Measurements from ENCODE around the gene SLC4A2.
A peak's percentile ranks its signal among the peaks of the same experiment; 100 is the strongest.
"Not testable (repeated sequence)": the region's sequence is repeated elsewhere in the genome, so short reads cannot be mapped to it uniquely, and the experiment has no call there.

Gene SLC4A2

DNA sequence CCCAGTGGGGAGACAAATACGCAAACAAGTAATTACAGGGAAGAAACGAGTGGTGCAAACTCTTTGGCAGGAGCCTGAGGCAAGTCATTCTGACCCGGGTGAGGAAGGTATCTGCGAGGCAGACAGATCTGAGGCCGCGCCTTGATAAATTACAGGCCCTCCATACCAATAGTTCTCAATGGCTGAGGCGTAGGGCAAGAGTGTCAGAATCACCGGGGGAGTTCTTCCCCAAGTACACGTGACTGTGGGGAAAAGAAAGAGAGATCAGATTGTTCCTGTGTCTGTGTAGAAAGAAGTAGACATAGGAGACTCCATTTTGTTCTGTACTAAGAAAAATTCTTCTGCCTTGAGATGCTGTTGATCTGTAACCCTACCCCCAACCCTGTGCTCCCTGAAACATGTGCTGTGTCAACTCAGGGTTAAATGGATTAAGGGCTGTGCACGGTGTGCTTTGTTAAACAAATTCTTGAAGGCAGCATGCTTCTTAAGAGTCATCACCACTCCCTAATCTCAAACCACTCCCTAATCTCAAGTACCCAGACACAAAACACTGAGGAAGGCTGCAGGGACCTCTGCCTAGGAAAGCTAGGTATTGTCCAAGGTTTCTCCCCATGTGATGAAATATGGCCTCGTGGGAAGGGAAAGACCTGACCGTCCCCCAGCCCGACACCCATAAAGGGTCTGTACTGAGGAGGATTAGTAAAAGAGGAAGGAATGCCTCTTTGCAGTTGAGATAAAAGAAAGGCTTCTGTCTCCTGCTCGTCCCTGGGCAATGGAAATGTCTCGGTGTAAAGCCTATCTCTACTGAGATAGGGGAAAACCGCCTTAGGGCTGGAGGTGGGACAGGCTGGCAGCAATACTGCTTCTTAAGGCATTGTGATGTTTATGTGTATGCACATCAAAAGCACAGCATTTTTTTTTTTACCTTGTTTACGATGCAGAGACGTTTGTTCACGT, 32.3 kb upstream of the SLC4A2 start:
- DNase-seq = not testable (repeated sequence)

DNA sequence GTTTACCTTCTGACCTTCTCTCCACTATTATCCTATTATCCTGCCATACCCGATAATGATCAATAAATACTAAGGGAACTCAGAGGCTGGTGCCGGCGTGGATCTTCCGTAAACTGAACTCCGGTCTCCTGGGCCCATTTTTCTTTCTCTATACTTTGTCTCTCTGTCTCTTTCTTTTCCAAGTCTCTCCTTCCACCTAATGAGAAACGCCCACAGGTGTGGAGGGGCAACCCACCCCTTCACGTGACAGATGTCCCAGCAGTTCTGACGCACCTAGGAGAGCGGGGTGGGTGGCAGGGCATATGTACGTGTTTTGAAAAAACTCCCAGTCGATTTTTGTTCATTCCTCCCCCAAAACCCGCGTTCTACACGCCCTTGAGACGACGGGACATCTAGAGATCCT, 31.7 kb upstream of the SLC4A2 start:
- DNase-seq = not testable (repeated sequence)

DNA sequence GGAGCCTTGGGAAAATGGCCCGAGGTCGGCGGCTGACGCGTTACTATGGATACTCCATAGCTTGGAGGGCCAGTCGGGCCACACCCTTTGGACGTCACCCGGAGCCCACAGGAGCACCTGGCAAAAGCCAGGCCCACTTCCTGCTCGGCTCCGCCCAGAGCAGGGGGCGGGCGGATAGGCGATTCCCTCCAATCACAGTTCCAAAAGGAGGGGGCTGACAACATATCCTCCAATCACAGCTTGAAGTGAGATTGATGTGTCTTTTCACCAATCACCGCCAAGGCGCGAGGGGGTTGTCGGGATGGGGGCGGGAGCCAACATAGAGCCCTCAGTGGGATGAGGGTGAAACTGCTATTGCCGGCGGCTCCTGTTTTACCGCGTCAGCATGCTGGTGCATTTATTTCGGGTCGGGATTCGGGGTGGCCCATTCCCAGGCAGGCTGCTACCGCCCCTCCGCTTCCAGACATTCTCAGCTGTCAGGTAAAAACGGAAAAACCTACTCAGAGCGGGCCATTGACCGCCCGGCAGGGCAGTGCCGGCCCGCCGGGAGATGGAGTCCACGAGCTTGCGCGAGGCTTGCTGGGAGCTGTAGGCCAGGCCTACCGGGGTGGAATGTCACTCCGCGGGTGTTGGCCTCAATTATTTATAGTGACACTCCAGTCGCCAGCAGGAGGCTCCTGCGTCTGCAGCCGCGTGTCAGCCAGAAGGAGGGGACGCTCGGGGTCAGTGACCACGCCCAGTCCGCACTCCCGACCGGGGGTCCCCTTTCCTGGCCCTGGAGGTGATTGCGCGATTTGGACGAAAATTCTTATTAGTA, 31.1 kb upstream of the SLC4A2 start, which contains the start of gene ABCB8:
ABCB8 (plus strand) TSS at position 320 of the 817 bp plus-strand sequence; CDS start at position 386, 66 bp downstream.
- peak; percentile 98 for DNase-seq

DNA sequence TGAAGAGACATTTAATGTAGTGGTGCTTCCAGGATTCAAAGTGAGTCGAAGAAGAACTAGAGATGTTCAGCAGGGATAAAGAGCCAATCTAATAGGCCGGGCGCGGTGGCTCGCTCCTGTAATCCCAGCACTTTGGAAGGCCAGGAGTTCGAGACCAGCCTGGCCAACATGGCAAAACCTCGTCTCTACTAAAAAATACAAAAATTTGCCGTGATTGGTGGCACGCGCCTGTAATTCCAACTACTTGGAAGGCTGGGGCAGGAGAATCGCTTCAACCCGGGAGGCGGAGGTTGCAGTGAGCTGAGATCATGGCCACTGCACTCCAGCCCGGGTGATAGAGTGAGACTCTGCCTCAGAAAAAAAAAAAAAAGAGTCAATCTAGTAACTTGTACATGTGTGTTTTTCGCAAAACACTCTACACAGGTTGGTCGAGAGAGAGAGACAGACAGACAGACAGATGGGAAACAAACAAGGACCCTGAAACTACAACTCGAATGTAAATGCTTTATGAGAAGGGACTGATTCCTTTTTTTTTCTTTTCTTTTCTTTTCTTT, 30.4 kb upstream of the SLC4A2 start:
- no peak for DNase-seq

DNA sequence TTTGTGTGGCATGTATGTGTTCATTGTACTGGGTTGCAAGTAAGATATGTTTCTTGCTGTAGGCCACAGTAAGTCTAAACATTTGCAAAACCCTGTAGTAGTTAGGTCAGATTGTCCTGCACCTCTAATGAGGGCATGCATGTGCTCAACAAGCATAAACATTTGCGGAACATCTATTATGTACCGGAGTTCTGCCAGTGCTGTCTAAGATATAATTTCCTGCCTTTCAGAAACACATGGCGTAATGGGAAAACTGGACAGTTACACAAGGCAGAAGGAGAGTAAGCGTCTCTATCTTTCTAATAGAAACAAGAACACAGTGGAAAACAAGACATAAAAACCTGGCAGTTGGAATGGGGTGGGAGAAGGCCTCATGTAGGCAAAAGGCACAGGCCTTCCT, 28.4 kb upstream of the SLC4A2 start:
- no peak for DNase-seq

DNA sequence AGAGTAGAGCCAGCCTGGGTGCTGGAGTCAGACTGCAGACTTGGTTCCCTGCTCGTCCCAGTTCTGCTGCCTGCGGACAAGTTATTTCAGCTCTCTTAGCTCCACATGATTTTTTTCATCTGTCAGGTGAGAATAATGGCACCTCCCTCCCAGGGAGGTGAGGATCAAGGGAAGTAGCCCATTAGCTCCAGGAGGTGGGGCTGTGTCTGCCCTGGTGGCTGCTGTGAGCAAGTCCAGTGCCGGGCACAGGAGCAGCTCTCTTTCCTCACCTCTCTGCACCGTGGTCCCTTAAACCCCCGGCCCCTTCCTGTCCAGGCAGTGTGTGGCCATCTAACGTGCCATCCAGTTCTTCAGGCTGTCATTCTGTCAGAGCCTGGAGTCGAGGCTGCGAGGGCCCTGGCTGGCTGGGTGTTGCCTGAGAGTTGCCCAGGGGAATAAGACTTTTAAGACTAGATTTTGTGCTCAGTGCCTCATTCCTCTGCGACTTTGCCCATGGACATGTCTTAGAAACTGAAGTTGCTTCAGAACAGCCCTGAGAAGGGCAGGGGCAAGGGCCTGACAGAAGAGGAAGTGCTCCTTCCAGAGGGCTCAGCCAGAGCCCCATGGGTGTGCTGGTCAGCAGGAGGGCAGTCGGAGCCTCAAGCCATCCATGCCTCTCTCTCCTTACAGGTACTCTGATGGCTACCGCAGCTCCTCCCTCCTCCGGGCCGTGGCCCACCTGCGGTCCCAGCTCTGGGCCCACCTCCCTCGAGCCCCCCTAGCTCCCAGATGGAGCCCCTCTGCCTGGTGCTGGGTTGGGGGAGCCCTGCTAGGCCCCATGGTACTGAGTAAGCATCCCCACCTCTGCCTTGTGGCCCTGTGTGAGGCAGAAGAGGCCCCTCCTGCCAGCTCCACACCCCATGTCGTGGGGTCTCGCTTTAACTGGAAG, 26.2 kb upstream of the SLC4A2 start:
- no peak for DNase-seq

DNA sequence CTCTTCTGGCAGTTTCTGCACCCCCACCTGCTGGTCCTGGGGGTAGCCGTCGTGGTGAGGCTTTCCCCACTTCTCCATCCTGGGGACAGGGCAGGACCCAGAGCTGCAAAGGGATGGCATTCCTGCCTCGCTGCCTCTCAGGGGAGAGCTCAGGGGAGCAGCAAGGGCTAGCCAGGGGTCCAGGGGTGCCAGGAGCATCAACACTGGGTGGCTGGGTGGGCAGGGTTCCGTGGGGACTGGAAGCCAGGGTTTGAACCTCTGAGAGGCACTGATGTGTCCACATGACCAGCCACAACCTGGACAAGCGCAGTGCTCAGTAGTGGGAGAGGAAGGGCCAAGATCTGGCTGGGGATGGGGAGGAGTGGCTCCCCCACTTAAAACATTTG, 25.5 kb upstream of the SLC4A2 start:
- no peak for DNase-seq

DNA sequence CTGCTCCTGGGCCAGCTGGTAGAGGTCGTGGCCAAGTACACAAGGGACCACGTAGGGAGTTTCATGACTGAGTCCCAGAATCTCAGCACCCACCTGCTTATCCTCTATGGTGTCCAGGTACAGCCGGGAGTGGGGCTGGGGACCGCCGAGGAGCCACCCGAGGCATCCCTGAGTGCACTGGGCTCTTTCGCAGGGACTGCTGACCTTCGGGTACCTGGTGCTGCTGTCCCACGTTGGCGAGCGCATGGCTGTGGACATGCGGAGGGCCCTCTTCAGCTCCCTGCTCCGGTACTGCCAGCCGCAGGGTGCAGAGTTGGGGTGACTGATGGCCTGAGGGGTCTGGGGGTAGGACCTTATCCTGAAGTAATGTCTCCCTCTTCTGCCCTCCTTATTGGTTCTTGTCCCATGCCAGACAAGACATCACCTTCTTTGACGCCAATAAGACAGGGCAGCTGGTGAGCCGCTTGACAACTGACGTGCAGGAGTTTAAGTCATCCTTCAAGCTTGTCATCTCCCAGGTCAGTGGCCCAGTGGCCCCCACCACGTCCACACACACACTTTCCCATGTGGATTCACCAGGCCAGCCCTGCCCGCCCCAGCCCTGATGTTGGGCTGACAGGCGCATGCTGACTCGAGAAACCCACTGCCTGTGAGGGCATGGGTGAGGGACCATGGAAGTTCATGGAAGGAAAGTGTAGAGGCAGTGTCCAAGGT, 24.9 kb upstream of the SLC4A2 start:
- no peak for DNase-seq

DNA sequence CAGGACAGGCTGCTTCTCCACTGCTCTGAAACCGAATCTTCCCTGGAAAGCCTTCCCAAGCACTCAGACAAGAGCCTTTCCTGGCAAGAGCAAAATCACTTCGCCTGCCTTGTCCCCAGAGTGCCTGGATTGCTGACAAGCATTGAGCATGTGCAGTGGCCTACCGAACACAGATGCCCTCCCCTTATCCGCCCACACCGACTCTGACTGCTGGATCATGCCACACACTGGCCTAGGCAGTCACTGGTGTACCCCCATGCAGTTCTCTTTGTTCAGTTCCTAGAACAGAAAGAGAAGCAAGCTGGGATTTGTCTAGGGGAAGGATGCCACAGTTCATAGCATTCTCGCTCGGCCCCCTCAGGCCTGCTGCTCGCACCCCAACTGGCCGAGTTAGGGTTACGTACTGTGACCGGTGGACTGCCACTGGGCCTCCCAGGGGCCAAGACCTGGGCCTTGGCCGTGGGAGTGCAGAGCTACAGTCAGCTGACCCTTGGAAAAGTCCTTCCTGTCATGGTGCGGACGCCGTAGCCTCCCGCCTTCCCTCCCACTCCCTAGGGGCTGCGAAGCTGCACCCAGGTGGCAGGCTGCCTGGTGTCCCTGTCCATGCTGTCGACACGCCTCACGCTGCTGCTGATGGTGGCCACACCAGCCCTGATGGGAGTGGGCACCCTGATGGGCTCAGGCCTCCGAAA, 24.2 kb upstream of the SLC4A2 start:
- DNase-seq = no peak

DNA sequence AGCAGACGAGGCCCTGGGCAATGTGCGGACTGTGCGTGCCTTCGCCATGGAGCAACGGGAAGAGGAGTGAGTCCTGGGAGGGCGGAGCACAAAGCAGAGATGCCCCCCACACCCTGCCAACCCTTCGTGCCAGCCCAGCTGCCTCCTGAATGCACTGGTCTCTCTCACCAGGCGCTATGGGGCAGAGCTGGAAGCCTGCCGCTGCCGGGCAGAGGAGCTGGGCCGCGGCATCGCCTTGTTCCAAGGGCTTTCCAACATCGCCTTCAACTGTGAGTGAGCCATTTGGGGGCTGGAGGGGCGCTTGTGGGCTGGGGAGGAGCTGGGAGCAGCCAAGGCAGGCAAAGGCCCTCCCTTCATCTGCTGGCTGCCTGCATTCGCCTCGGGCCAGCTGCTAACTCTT, 23.5 kb upstream of the SLC4A2 start:
- DNase-seq = no peak

DNA sequence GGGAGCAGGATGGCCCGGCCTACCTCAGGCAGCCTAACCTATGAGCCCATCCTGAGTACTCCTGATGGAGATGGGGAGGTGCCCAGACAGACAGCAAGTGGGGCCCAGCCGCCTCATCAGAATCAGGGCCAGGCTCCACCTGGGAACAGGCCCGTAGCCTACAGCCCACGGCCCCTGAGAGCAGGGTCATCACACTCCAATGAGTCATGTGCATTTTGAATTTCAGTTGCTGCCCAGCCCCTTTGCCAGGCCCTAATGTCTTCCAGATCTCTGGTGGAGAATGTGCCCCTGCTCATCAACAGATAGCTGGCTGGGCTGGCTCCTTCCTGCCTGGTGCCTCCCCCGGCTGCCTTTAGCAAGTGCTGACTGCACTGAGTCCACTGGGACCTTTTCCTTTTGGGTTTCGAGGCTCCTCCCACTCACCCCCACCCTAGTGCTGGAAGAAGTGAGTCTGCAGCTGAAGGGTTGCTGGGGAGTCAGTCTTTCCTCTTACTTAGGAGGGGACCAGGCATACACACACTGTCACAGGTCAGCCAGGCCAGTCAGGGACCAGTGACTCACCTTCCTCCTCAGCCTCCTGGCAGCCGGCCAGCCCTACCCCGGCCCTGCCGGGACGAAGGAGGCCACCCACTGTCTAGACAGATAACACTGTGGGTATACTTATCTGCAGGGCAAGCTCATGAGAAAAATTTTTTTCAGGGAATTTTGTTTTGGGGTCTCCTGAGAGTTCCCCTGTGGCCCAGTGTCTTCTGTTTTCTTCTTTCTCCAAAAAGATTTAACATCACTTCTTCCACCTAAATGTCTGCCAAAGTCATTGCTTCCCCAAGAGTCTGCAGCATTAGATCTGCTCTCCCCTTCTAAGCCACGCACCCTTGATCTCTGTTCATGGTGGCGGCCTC, 20.2 kb upstream of the SLC4A2 start:
- peak; percentile 62 for DNase-seq

DNA sequence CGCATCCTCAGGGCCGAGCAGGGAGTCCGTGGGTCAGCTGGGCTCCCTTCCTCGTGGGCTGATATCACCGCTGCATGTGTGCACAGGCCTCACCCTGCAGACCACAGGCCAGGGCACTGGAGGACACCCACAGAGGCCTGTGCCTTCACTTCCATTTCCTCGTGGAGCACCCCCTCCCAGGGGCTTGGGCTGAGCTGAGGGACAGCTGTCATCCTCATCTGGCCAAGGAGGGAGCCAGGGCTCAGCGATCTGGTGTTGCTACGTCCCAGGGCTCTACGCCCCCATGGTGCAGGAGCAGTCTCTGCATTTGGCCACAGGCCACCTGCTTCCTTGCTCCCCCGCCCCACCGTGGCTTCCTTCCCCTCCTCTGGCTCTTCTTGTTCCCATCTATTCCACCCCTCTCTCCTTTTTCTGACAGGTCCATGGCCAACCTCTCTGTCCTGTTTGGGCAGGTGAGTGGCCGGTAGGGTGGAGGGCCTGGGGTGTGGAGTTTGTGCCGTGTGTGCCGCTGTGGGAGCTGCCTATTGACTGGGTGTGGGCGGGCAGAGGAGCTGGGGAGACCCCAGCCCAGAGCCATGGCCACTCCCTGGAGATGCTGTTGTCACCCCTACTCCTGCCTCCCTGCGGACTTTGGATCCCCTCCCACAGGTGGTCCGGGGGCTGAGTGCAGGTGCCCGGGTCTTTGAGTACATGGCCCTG, 19.4 kb upstream of the SLC4A2 start:
- DNase-seq = no peak

DNA sequence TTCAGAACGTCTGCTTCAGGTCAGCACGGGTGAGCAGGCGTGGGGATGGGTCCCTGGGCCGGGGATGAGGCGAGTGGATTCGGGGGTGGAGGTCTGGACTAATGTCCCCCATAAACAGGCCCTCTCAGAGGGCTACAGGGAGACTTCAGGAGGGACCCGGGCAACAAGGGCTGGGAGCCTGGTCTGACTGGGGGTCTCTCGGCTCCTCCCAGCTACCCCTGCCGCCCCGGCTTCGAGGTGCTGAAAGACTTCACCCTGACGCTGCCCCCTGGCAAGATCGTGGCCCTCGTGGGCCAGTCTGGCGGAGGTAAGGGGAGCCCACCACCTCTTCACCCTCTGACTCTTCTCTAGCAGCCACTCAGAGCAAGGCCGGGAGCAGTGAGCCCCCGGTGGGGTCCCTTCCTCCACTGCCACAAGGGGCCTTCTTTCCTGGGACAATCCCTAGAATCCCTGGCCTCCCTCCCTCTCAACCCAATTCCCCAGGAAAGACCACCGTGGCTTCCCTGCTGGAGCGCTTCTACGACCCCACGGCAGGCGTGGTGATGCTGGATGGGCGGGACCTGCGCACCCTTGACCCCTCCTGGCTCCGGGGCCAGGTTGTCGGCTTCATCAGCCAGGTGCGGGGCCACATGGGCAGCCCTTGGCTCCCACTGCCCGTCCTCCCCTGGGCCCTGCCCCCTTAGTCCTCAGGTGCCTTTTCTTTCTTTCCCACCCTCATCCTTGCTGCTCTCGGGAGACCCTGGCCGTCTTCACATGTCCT, 18.6 kb upstream of the SLC4A2 start:
- no peak for DNase-seq

DNA sequence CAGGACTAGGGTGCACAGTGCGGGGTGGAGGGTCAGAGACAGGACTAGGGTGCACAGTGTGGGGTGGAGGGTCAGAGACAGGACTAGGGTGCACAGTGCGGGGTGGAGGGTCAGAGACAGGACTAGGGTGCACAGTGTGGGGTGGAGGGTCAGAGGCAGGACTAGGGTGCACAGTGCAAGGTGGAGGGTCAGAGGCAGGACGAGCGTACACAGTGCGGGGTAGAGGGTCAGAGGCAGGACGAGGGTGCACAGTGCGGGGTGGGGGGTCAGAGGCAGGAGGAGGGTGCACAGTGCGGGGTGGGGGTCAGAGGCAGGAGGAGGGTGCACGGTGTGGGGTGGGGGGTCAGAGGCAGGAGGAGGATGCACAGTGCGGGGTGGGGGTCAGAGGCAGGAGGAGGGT, 15.9 kb upstream of the SLC4A2 start:
- DNase-seq = not testable (repeated sequence)

DNA sequence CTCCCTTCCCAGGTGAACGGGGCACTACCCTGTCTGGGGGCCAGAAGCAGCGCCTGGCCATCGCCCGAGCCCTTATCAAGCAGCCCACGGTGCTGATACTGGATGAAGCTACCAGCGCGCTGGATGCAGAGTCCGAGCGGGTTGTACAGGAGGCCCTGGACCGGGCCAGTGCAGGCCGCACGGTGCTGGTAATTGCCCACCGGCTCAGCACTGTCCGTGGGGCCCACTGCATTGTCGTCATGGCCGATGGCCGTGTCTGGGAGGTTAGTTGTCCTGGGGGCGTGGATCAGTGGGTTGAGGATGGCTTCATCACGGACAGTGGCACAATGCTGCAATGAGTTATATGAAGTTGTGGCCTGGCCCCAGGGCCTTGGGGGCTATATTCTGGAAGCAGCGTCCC, 15.4 kb upstream of the SLC4A2 start:
- DNase-seq = no peak

DNA sequence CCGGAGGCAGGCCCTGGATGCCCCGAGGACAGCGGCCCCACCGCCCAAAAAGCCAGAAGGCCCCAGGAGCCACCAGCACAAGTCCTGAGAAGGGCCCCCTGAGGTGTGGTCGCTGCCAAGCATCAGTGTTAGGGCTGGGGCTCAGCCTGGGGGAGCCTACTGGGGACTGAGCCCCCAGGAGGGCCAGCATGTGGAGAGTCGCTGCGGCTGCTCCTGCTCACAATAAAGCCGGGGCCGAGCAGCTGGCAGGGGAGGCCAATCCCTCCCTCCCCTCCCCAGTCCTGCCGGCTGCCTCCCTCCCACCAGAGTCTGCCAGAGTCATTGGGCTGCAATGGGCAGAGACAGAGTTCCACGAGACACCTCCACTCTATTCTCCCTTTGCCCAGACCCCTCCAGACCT, 14.1 kb upstream of the SLC4A2 start:
- DNase-seq = no peak

DNA sequence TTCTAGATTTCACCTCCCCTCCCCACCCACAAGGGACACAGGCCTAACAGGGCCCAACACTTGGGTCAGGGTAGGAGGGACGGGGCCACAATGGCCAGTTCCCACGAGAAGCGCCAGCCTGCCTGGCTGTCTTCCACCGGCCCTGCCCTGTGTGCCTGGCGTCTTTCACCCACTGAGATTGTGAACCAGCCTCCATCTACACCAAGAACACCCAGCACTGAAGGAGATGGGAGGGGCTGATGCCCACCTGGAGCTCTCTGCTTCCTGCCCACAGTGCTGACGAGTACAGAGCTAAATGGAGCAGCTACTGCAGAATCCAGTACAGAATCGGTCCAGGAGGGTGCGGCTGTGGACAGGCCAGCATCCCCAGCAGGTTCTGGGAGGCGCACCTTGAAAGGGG, 13.4 kb upstream of the SLC4A2 start:
- no peak for DNase-seq
